ENCODE results near the gene RRP1B.
"Not testable (repeated sequence)": the region's sequence is repeated elsewhere in the genome, so short reads cannot be mapped to it uniquely, and the experiment has no call there.

Gene RRP1B

DNA sequence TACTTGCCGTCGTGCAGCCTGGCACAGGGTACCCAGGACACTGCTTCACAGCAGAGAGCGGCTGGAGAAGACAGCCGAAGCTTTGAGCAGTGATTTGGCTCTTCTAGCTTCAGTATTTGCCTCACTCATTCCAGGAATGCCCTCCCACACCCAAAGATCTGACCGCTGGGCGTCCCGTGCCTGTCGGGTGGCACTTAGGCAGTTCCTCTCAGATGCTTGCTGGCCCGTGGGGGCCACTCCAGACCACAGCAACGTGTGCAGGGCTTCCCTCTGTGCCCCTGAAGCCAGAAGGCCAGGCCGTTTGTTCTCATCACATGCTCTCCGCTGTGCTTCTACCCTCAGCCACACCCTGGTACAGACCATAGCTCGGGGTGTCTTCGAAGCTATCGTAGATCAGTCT lies 17.0 kb downstream of the RRP1B start:
- no peak for DNase-seq (ENCODE audit: low spot score)

DNA sequence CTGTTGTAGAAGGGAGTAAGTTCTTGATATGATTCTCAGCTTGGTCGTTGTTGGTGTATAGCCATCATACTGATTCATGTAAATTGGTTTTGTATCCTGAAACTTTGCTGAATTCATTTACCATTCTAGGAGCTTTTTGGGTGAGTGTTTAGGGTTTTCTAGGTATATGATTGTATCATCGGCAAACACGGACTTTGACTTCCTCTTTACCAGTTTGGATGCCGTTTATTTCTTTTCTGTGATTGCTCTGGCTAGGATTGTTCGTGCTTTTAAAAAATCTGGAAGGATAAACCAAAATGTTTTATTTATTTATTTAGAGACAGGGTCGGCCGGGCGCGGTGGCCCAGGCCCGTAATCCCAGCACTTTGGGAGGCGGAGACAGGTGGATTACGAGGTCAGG lies 20.6 kb downstream of the RRP1B start:
- DNase-seq (ENCODE audit: low spot score), result no peak

DNA sequence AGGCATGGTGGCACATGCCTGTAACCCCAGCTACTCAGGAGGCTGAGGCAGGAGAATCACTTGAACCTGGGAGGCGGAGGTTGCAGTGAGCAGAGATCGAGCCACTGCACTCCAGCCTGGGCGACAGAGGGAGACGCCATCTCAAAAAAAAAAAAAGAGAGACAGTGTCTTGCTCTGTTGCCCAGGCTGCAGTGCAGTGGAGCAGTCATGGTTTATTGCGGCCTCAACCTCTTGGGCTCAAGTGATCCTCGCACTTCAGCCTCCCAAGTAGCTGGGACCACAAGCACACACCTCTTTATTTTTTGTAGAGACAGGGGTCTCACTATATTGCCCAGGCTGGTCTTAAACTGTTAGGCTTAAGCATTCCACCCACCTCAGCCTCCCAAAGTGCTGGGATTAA lies 21.1 kb downstream of the RRP1B start:
- not testable (repeated sequence) for DNase-seq (ENCODE audit: low spot score)

DNA sequence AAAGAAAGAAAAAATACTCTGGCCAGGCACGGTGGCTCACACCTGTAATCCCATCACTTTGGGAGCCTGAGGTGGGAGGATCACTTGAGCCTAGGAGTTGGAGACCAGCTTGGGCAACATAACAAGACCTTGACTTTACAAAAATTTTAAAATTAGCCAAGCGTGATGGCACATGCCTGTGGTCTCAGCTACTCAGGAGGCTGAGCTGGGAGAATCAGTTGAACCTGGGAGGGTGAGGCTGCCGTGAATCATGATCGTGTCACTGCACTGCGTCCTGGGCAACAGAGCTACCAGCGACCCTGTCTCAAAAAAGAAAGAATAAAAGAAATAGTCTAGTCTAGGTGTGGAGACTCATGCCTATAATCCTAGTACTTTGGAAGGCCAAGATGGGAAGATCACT lies 22.3 kb downstream of the RRP1B start:
- no peak for DNase-seq (ENCODE audit: low spot score)

DNA sequence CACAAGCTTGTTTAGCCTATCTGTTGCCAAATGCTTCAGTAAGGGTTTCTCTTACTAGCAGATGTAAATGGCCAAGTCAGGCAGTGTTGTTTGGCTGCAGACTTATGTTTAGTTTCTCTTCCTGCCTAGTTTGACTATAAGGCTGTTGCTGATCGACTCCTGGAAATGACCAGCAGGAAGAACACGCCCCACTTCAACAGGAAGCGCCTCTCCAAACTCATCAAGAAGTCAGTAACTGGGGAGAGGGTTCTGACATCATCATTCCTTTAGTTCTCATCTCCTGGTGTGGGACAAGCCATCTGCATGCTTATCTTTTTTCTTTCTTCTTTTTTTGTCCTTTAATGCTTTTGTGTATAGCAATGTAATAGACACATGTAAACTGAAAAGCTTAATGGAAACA lies 25.1 kb downstream of the RRP1B start:
- DNase-seq (ENCODE audit: low spot score), result no peak

DNA sequence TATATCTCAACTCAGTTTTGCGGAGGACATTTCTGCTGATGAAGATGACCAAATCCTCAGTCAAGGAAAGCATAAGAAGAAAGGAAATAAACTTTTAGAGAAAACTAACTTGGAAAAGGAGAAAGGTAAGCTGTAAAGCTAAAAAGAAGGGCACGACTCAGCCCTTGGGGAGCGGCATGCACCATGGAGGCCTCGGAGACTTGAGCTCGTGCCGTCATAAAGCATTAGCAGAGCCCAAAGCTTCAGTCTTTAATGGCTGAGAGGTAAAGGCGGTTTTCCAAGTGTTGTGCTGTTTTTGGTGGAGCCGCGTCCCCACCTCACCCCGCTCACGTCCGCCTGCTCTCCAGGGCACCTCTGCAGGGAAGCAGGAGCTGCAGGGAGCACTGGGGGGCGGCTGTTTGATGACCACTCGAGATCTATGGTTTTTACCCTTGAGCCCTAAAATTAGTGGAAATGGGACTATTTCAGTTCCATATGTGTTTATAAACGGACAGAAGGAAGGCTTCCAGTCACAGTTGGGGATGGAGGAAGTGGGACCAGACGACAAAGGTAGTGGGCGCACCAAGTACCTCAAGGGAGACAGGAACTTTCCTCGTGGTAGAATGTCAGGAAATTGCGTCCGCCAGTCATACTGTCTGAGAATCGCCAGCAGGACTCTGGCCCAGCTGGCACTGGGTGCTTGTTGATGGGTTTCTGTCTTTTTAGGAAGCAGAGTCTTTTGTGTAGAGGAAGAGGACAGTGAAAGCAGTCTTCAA lies 27.6 kb downstream of the RRP1B start:
- DNase-seq (ENCODE audit: low spot score), result no peak

DNA sequence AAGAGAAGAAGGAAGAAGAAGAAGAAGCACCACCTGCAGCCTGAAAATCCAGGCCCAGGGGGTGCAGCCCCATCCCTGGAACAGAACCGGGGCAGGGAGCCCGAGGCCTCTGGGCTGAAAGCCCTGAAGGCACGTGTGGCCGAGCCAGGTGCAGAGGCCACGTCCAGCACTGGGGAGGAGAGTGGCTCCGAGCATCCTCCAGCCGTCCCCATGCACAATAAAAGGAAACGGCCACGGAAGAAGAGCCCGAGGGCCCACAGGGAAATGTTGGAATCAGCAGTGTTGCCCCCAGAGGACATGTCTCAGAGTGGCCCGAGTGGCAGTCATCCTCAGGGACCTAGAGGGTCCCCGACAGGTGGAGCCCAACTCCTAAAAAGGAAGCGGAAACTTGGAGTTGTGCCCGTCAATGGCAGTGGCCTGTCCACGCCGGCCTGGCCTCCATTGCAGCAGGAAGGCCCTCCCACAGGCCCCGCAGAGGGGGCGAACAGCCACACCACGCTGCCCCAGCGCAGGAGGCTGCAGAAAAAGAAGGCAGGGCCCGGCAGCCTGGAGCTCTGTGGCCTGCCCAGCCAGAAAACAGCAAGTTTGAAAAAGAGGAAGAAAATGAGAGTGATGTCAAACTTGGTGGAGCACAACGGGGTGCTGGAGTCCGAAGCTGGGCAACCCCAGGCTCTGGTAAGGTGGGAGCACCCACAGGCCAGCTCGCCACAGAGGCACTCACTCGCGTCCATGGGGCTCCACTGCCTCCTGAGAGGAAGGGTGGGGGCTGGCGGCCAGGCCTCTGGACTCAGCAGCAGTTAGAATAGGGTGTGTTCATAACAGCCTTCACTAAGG lies 28.4 kb downstream of the RRP1B start:
- no peak for DNase-seq (ENCODE audit: low spot score)

DNA sequence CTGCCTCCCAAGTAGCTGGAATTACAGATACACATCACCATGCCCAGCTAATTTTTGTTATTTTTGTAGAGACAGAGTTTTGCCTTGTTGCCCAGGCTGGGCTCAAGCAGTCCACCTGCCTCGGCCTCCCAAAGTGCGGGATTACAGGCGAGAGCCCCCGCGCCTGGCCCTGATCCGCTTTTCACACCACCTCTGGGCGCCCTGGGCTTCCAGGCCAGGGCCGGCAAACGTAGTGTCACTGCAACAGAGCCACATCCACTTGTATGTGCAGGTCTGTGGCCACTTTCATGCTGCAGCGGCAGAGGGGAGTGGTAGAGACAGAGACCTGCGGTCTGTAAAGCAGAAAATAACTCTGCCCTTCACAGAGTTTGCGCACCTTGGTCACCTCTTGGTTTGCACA lies 29.5 kb downstream of the RRP1B start:
- no peak for DNase-seq (ENCODE audit: low spot score)

DNA sequence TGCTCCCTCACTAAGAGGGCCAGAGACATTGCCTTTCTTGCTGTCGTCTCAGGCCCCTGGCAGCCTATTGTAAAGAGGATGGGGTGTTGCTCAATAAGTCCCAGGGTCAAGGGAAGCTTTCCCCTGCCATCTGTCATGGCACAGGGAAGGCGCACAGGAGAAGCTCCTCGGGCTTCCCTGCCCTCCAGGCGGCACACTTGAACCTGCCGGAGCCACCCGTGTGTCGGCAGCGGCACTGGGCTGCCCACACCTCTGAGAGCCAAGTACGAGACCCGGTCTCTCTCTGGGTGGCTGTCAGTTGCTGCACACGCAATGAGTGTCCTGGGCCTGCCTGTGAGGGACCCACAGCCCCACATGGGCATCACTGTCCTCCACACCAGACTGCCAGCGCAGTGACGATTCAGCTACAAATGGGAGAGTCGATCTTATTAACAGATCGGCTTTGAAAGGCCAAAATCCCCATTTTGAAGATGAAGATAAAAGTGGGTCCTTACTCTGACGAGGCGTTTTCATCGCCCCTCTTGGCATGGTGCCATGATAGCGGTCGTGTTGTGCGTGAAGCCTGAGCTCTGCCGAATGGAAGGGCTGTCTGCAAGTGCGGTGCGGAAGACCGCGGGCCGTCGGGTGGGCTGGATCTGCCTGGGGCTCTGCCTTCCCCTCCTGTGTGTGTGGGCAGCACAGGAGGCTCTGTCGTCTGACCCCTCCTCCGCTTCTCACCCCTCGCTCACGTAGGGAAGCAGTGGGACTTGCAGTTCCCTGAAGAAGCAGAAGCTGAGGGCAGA lies 30.4 kb downstream of the RRP1B start:
- DNase-seq (ENCODE audit: low spot score), result no peak

DNA sequence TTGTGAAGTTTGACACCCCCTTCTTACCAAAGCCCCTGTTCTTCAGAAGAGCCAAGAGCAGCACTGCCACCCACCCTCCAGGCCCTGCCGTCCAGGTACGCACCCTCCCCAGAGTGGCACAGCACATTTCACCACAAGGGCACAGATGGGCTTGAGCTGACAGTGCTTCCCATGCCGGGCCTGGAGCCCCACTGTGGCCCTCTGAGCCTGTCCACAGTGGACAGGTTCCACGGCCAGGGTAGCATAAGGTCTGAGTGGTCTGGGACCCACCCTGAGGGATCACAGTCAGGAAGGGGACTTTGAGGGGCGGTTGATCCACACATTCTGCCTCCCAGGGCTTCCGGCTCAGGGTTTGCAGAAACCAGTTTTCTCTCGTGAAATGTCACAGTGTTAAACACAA lies 31.0 kb downstream of the RRP1B start:
- no peak for DNase-seq (ENCODE audit: low spot score)

DNA sequence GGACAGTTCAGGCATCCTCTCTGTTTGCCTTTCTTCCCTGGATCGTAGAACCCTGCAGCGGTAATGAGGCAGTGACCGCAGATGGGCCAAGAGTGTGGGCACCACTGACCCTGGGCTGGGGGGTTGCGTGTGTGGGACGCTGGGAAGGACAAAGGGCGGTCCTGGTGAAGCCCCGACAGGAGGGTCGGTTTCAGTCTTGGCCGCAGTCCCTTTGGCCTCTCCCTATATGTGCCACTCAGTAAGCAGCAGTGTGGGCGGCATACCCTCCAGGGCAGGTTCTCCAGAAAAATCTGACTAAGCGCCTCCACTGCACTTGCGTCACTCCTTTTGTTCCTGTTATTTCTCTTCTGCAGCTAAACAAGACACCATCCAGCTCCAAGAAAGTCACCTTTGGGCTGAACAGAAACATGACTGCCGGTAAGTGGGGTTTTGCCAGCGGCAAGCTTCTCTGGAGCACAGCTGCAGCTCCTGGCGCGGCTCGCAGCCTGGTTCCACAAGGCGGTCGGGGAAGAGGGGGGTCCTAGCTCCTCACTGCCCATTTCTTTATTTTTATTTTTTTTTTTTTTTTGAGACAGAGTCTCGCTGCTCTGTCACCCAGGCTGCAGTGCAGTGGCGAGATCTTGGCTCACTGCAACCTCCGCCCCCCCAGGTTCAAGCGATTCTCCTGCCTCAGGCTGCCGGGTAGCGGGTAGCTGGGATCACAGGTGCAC lies 31.9 kb downstream of the RRP1B start:
- no peak for DNase-seq (ENCODE audit: low spot score)

DNA sequence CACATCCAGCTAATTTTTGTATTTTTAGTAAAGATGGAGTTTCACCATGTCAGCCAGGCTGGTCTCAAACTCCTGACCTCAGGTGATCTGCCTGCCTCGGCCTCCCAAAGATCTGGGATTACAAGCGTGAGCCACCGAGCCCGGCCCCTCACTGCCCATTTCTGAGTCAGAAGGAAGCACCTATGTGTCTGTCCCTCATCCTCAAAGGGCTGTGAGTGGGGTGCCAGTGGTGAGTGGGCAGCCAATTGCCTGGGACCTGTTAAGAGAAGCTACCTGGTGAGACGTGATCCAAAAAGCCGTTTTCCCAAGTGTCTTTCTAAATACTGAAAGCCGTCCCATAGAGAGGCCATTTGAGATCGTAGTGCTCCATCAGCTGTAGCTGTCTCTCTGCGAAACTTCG lies 32.4 kb downstream of the RRP1B start:
- no peak for DNase-seq (ENCODE audit: low spot score)

DNA sequence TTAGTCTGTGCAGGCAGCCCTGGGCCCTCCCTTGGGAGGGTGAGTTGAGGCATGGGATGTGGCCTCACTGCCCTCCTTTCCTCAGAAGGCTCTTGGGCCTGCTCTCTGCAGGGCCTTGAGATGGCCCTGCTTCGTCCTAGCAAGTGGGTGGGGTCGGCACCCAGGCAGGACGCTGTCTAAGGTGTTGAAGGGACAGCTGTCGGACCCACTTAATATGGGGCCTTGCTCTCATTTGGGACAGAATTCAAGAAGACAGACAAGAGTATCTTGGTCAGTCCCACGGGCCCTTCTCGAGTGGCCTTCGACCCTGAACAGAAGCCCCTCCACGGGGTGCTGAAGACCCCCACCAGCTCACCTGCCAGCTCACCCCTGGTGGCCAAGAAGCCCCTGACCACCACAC lies 33.6 kb downstream of the RRP1B start:
- no peak for DNase-seq (ENCODE audit: low spot score)

DNA sequence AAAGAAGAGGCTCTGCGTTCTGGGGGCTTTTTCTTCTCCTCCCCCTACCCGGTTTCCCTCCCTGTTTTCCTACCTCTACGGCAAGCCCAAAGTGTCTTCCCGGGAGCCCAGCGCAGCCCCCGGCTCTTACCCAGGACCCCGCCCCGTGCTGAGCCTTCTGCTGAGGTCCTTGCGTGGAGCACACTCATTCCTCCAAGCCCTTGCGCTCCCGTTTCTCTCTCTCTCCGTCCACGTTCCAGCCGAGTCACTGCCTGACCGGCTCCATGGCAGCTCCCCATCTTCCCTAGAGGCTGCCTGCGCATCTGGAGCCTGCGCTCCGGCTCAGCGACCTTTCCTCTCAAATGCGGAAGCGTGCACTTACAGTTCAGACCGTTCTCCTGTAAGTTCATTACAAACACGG lies 34.6 kb downstream of the RRP1B start:
- no peak for DNase-seq (ENCODE audit: low spot score)

DNA sequence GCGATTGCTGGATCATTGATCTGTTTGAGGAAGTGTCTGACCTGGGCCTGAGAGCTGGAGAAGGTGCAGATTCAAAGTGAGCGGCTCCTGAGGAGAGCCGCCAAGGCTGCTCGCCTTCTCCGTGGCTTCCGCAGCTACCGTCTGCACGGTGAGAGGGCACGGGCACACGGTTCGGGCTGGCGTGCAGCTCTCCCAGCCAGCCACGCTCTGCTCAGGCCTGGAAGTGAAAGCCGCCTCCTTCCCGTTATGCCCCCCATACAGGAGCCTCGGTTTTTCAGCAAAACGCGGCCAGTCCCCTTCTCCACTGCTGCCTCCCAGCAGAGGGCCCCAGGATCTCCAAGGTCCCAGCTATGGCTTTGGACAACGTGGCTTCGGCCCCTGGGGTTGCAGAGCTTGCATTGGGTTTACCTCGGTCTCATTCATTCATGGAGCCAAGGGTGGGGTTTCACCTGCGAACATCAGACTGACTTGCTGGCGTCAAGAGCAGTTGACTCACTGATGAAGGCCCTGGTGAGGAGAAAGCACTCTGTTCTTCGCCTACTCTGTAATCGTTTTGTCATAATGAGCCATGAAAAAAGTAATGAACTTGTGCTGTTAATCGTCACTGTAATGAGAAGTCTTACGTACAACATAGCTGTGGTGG lies 35.2 kb downstream of the RRP1B start:
- no peak for DNase-seq (ENCODE audit: low spot score)

DNA sequence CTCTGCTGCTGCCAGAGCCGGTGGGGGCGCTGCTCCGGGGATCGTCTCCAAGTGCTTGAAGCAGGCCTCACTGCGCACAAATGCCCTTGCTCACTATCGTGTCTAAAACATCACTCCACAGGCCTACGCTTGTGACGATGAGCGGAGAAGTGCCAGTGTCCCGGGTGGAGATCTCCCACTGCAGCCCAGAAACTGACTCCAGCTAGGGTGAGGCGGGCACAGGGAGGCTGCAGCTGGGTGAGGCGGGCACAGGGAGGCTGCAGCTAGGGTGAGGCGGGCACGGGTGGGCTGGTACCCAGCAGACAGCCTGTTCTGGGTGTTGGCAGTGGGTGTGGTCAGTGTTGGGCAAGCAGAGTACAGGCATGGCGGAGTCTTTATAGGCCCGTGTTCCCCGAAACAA lies 36.9 kb downstream of the RRP1B start:
- no peak for DNase-seq (ENCODE audit: low spot score)

DNA sequence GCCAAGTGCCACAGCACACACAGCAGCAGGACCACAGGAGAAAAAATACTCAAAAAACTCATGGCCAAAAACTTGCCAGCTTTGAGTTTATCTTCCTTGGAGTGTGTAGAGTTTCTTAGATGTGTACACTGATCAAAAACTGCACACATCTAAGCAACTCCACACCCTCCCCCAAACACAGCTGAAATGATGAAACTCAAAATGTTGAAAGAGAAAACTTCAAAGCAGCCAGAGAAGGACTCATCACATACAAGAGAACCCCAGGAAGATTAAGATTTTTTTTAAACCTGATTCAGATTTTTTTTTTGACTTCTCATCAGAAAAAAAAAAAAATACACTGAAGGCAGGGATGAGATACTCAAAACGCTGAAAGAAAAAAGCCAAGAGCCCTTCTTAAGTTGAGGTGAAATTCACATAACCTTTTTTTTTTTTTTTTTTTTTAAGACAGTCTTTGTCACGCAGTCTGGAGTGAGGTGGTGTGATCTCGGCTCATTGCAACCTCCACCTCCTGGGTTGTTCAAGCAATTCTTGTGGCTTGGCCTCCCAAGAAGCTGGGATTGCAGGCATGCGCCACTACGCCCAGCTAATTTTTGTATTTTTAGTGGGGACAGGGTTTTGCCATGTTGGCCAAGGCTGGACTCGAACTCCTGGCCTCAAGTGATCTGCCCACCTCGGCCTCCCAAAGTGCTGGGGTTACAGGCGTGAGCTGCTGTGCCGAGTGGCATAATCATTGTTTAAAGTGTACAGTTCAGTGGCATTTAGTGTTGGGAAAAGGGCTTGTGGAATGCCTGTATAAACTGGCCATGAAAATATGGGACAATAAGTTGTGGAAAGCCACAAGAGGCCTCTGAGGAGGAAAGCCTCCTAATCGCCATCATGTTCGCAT lies 38.6 kb downstream of the RRP1B start:
- DNase-seq (ENCODE audit: low spot score), result no peak

DNA sequence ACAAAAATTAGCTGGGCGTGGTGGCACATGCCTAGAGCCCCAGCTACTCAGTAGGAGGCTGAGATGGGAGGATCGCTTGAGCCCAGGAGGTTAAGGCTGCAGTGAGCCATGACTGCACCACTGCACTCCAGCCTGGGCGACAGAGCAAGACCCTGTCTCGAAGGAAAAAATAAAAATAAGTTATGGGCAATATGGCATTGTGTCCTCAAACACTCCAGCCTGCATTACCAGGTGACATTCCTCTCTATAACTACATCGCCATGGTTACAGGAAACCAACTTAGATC lies 40.1 kb downstream of the RRP1B start:
- not testable (repeated sequence) for DNase-seq (ENCODE audit: low spot score)

DNA sequence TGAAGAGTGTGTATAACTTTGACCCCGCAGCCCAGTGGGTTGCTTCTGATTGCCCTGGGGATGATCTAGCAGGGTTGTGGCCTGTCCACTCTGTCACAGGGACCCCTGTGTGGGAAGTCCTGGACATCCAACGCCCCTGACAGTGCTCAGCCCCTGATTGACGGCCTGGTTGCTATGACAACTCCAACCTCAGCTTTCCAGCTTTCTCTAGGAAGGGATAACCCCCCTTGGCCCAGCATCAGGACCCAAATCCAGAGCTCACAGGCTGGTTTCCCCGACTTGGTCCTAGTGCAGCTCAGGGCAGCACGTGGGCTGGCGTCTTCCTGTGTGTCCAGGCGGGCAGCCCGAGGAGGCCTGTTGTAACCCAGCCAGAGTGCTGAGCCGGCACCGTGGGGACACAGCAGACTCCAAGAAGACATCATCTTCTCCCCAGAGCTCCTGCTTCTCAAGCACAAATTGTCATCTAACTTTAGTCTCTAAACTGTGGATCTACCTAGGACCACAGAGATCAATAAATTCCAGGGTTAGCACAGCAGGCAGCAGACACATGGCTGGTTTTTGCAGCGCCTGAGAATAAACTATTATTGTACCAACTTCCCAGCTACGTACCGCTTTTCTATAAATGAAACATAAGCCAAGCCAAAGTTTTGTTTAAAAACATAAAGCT lies 40.7 kb downstream of the RRP1B start:
- DNase-seq (ENCODE audit: low spot score), result no peak
